ENCODE results near the gene DDX41. TPM values are rescaled to one million over a fixed set of nuclear protein-coding genes. Genes with fewer than 3 reads are reported as not detected.

Gene DDX41
- total and polyA plus RNA-seq, 2 donors (not counting 1 experiment from before 2014, with no cell fraction given), result 110 to 168 TPM

DNA sequence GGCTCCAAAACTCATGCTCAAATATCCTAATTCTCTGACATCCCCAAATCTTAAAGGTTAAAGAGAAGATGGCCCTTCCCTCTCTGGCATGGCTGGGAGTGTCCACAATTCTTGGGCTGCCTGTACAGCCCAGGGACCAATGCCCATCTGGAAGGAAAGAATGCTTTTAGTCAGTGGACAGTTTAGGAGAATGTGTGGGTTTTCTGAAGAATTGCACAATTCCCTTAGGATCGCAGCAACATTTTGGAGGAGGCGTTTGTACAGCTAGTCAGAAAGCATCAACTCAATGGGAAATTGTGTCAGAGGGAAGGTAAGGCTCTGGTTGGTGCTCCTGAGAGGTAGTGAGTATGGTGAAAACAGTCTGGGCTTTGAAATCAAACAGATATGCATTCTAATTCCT, 22.6 kb upstream of the DDX41 start:
- H2AFZ ChIP-seq (ENCODE audit: insufficient read depth, low read depth, low read length, poor library complexity, severe bottlenecking), result no peak overlapping the region
- no peak overlapping the region for H3K9ac ChIP-seq (ENCODE audit: low read length)
- H4K20me1 ChIP-seq (ENCODE audit: control insufficient read depth, insufficient read depth, low read length, poor library complexity, severe bottlenecking), result peaks cover 70% of the 10 kb centered on the region
- no peaks in the 10 kb centered on the region for H3K9me3 ChIP-seq (ENCODE audit: control extremely low read depth in 1 of 3, control insufficient read depth in 2 of 3, insufficient read depth in 1 of 3, low read length in 2 of 3)
- 95% methylated on average over 2 of the region's 2 CpGs for WGBS (ENCODE audit: insufficient coverage)
- no peak for DNase-seq
- POLR2A ChIA-PET, result no interaction called here
- H3K27me3 ChIP-seq (replicated peaks in 1 of 4; ENCODE audit: control extremely low read depth in 1 of 4, control insufficient read depth in 3 of 4, insufficient read depth in 4 of 4, low read length in 3 of 4), result no peaks in the 10 kb centered on the region
- Mint-ChIP-seq H3K9me3 (ENCODE audit: insufficient read depth) (no peaks in the 10 kb centered on the region), H3K27ac (no peak overlapping the region), H3K27me3 (no peaks in the 10 kb centered on the region), H3K4me3 (no peak overlapping the region), H3K4me1 (no peaks in the 10 kb centered on the region)
- TF ChIP-seq, protein P1, sequence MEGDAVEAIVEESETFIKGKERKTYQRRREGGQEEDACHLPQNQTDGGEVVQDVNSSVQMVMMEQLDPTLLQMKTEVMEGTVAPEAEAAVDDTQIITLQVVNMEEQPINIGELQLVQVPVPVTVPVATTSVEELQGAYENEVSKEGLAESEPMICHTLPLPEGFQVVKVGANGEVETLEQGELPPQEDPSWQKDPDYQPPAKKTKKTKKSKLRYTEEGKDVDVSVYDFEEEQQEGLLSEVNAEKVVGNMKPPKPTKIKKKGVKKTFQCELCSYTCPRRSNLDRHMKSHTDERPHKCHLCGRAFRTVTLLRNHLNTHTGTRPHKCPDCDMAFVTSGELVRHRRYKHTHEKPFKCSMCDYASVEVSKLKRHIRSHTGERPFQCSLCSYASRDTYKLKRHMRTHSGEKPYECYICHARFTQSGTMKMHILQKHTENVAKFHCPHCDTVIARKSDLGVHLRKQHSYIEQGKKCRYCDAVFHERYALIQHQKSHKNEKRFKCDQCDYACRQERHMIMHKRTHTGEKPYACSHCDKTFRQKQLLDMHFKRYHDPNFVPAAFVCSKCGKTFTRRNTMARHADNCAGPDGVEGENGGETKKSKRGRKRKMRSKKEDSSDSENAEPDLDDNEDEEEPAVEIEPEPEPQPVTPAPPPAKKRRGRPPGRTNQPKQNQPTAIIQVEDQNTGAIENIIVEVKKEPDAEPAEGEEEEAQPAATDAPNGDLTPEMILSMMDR (IDR thresholded peaks at IDR 0.05), result no peak
- peaks cover 0 to 42% of the 10 kb centered on the region in 2 experiments for H3K36me3 ChIP-seq (replicated peaks in 1 of 2; ENCODE audit: control extremely low read depth in 1 of 2, control insufficient read depth in 1 of 2, extremely low read depth in 1 of 2, insufficient read depth in 2 of 2, low read length in 1 of 2)
- no peaks in the 10 kb centered on the region for H3K4me1 ChIP-seq (ENCODE audit: control insufficient read depth in 2 of 2, insufficient read depth in 2 of 2, low read length in 2 of 2)
- no peak for ATAC-seq (ENCODE audit: low read depth)
- H3K79me2 ChIP-seq (ENCODE audit: control insufficient read depth, insufficient read depth, low read length), result peaks cover 70% of the 10 kb centered on the region
- intact Hi-C loops (cut with micrococcal nuclease), result no loop called here
- H3K4me3 ChIP-seq (ENCODE audit: control extremely low read depth in 1 of 5, extremely low read depth in 1 of 5, insufficient read depth in 1 of 5, low read depth in 2 of 5, low read length in 4 of 5), result no peak overlapping the region
- H3K4me2 ChIP-seq (replicated peaks; ENCODE audit: low read depth, low read length, poor library complexity, severe bottlenecking), result no peak overlapping the region
- CTCF ChIA-PET, result no interaction called here
- no peak overlapping the region for H3K27ac ChIP-seq (ENCODE audit: low read length in 2 of 2)

DNA sequence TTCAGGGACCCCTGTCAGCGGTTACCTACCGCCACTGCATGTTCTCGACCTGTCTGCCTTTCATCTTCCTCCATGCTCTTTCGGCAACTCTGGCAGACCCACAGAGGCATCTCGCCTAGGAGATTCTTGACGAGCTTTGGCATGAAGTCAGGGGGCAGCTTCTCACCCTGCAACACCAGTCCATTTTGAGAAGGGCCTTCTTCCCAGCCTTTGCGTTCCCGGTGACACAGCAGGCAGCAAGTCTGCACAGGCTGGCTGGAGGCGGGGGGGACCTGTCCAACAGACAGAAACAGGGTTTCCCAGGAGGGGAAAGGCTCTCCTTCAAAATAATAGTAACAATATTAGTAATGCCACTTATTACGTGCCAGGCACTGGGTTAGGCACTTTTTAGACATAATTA, 22.1 kb upstream of the DDX41 start:
- peaks cover 64% of the 10 kb centered on the region for H3K79me2 ChIP-seq (ENCODE audit: control insufficient read depth, insufficient read depth, low read length)
- Mint-ChIP-seq H3K9me3 (ENCODE audit: insufficient read depth) (no peaks in the 10 kb centered on the region), H3K27me3 (no peaks in the 10 kb centered on the region), H3K27ac (no peak overlapping the region), H3K4me3 (no peak overlapping the region), H3K4me1 (no peaks in the 10 kb centered on the region)
- ATAC-seq (ENCODE audit: low read depth) (no peak), DNase-seq (no peak)
- H3K9me3 ChIP-seq (ENCODE audit: control extremely low read depth in 1 of 3, control insufficient read depth in 2 of 3, insufficient read depth in 1 of 3, low read length in 2 of 3), result no peaks in the 10 kb centered on the region
- H3K27me3 ChIP-seq (replicated peaks in 1 of 4; ENCODE audit: control extremely low read depth in 1 of 4, control insufficient read depth in 3 of 4, insufficient read depth in 4 of 4, low read length in 3 of 4), result no peaks in the 10 kb centered on the region
- POLR2A ChIA-PET, result no interaction called here
- intact Hi-C loops (cut with micrococcal nuclease), result no loop called here
- H2AFZ ChIP-seq (ENCODE audit: insufficient read depth, low read depth, low read length, poor library complexity, severe bottlenecking), result no peak overlapping the region
- no peak overlapping the region for H3K9ac ChIP-seq (ENCODE audit: low read length)
- H3K36me3 ChIP-seq (replicated peaks in 1 of 2; ENCODE audit: control extremely low read depth in 1 of 2, control insufficient read depth in 1 of 2, extremely low read depth in 1 of 2, insufficient read depth in 2 of 2, low read length in 1 of 2), result peaks cover 0 to 42% of the 10 kb centered on the region in 2 experiments
- 98% methylated on average over 8 of the region's 10 CpGs for WGBS (ENCODE audit: insufficient coverage)
- CTCF ChIA-PET, result no interaction called here
- H3K4me3 ChIP-seq (ENCODE audit: control extremely low read depth in 1 of 5, extremely low read depth in 1 of 5, insufficient read depth in 1 of 5, low read depth in 2 of 5, low read length in 4 of 5), result no peak overlapping the region
- H4K20me1 ChIP-seq (ENCODE audit: control insufficient read depth, insufficient read depth, low read length, poor library complexity, severe bottlenecking), result peaks cover 66% of the 10 kb centered on the region
- H3K4me2 ChIP-seq (replicated peaks; ENCODE audit: low read depth, low read length, poor library complexity, severe bottlenecking), result no peak overlapping the region
- no peak overlapping the region for H3K27ac ChIP-seq (ENCODE audit: low read length in 2 of 2)
- no peaks in the 10 kb centered on the region for H3K4me1 ChIP-seq (ENCODE audit: control insufficient read depth in 2 of 2, insufficient read depth in 2 of 2, low read length in 2 of 2)
- TF ChIP-seq, protein P1 (IDR thresholded peaks at IDR 0.05), result no peak
- TF ChIP-seq EZH2 (IDR thresholded peaks at IDR 0.05; ENCODE audit: borderline replicate concordance, insufficient read depth, low read depth, low read length, poor library complexity, severe bottlenecking), result no peak

Measured in B cell (primary cell).